Upper lobe of left lung (tissue), 4 donors: ENCODE results near the gene ANKLE2.

Experiments used
- EP300 ChIP-seq, 4 donors: sonication (generic); formaldehyde crosslinking; IDR thresholded peaks; one replicate each; pipeline ENCODE4 v1.5.1; 2017; ENCODE audit warnings: antibody characterized with exemption in 4 of 4, control low read depth in 2 of 4
- POLR2AphosphoS5 ChIP-seq, 2 donors: sonication (generic); formaldehyde crosslinking; IDR thresholded peaks; one replicate each; pipeline ENCODE4 v1.5.1; 2017; ENCODE audit warnings: antibody characterized with exemption in 2 of 2
- TF ChIP-seq, protein P1 (sequence below), 6 experiments: fragments of 450-650 bp in 4 of 6; fragments of 200-600 bp in 2 of 6; sonication (generic) in 2 of 6; IDR thresholded peaks; one replicate each; pipeline ENCODE4 v1.5.1; 2016 to 2019; ENCODE audit warnings: antibody characterized with exemption in 6 of 6

- TF ChIP-seq, protein P1, sequence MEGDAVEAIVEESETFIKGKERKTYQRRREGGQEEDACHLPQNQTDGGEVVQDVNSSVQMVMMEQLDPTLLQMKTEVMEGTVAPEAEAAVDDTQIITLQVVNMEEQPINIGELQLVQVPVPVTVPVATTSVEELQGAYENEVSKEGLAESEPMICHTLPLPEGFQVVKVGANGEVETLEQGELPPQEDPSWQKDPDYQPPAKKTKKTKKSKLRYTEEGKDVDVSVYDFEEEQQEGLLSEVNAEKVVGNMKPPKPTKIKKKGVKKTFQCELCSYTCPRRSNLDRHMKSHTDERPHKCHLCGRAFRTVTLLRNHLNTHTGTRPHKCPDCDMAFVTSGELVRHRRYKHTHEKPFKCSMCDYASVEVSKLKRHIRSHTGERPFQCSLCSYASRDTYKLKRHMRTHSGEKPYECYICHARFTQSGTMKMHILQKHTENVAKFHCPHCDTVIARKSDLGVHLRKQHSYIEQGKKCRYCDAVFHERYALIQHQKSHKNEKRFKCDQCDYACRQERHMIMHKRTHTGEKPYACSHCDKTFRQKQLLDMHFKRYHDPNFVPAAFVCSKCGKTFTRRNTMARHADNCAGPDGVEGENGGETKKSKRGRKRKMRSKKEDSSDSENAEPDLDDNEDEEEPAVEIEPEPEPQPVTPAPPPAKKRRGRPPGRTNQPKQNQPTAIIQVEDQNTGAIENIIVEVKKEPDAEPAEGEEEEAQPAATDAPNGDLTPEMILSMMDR (IDR thresholded peaks at IDR 0.05), result no peak
- TF ChIP-seq POLR2AphosphoS5 (IDR thresholded peaks at IDR 0.05) (no peak), EP300 (IDR thresholded peaks at IDR 0.05) (no peak)
Measured at GRCh38 chr12:132759359-132759758, 2.3 kb downstream of the ANKLE2 start.
